Measurements from ENCODE around the gene SYCN. TPM values are rescaled to one million over a fixed set of nuclear protein-coding genes. Genes with fewer than 3 reads are reported as not detected.

The SYCN gene
- total RNA-seq, 1 donor from 2014 or later = not detected

DNA sequence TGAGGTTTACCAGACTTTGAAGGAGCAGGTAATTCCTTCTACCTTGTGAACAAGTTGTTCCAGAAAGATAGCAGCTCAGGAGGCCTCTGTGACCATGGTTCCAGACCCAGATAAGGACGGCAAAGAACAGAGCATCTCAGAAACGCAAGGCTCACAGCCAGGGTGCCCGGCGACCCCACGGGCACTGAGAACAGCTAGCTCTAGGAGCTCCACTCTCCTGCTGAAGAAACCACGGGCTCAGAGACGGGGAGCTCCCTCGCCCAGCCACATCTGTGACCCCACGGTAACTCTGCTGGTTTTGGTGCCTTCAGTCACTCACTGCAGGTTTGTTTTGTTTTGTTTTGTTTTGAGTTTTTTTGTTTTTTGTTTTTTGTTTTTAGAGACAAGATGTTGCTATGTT is 23.3 kb downstream of the SYCN start:
- intact Hi-C loops (cut with micrococcal nuclease) = no loop called here
- no peak overlapping the region for H3K27ac Mint-ChIP-seq

GRCh38 chr19:39179754-39180153 is 24.3 kb downstream of the SYCN start:
- Mint-ChIP-seq H3K4me3 (no peak overlapping the region), H3K4me1 (ENCODE audit: low read depth) (no peaks in the 10 kb centered on the region), H3K27me3 (ENCODE audit: insufficient read depth) (no peaks in the 10 kb centered on the region), H3K27ac (no peak overlapping the region), H3K9me3 (no peaks in the 10 kb centered on the region), H3K36me3 (ENCODE audit: low read depth) (peaks cover 3% of the 10 kb centered on the region)
- intact Hi-C loops (cut with micrococcal nuclease) = no loop called here
- no peak for DNase-seq (ENCODE audit: low spot score)

More for the DNA sequence above, 23.3 kb downstream of the SYCN start:
- no peak overlapping the region for H3K4me3 Mint-ChIP-seq
- no peak for DNase-seq (ENCODE audit: low spot score)
- no peaks in the 10 kb centered on the region for H3K4me1 Mint-ChIP-seq (ENCODE audit: low read depth)
- H3K27me3 Mint-ChIP-seq (ENCODE audit: insufficient read depth) = no peaks in the 10 kb centered on the region
- H3K9me3 Mint-ChIP-seq = no peaks in the 10 kb centered on the region
- peaks cover 3% of the 10 kb centered on the region for H3K36me3 Mint-ChIP-seq (ENCODE audit: low read depth)

DNA sequence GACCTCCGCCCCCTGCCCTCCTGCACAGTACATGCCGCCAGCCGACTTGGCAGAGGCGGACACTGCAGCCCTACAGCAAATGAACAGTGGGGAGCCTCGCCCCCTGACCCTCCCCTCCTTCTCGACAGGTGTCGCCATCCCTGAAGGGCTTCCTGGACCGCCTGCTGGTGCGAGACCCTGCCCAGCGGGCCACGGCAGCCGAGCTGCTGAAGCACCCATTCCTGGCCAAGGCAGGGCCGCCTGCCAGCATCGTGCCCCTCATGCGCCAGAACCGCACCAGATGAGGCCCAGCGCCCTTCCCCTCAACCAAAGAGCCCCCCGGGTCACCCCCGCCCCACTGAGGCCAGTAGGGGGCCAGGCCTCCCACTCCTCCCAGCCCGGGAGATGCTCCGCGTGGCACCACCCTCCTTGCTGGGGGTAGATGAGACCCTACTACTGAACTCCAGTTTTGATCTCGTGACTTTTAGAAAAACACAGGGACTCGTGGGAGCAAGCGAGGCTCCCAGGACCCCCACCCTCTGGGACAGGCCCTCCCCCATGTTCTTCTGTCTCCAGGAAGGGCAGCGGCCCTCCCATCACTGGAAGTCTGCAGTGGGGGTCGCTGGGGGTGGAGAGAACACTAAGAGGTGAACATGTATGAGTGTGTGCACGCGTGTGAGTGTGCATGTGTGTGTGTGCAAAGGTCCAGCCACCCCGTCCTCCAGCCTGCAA is 25.6 kb downstream of the SYCN start:
- no peak overlapping the region for H3K4me3 Mint-ChIP-seq
- no peaks in the 10 kb centered on the region for H3K9me3 Mint-ChIP-seq
- H3K27me3 Mint-ChIP-seq (ENCODE audit: insufficient read depth) = no peaks in the 10 kb centered on the region
- H3K4me1 Mint-ChIP-seq (ENCODE audit: low read depth) = no peaks in the 10 kb centered on the region
- DNase-seq (ENCODE audit: low spot score) = no peak
- peaks cover 3% of the 10 kb centered on the region for H3K36me3 Mint-ChIP-seq (ENCODE audit: low read depth)
- intact Hi-C loops (cut with micrococcal nuclease) = no loop called here
- no peak overlapping the region for H3K27ac Mint-ChIP-seq

GRCh38 chr19:39177736-39178135 is 26.3 kb downstream of the SYCN start:
- Mint-ChIP-seq H3K27me3 (ENCODE audit: insufficient read depth) (no peaks in the 10 kb centered on the region), H3K4me3 (no peak overlapping the region), H3K9me3 (no peaks in the 10 kb centered on the region), H3K27ac (no peak overlapping the region), H3K4me1 (ENCODE audit: low read depth) (no peaks in the 10 kb centered on the region), H3K36me3 (ENCODE audit: low read depth) (peaks cover 3% of the 10 kb centered on the region)
- intact Hi-C loops (cut with micrococcal nuclease) = no loop called here
- DNase-seq (ENCODE audit: low spot score) = no peak

DNA sequence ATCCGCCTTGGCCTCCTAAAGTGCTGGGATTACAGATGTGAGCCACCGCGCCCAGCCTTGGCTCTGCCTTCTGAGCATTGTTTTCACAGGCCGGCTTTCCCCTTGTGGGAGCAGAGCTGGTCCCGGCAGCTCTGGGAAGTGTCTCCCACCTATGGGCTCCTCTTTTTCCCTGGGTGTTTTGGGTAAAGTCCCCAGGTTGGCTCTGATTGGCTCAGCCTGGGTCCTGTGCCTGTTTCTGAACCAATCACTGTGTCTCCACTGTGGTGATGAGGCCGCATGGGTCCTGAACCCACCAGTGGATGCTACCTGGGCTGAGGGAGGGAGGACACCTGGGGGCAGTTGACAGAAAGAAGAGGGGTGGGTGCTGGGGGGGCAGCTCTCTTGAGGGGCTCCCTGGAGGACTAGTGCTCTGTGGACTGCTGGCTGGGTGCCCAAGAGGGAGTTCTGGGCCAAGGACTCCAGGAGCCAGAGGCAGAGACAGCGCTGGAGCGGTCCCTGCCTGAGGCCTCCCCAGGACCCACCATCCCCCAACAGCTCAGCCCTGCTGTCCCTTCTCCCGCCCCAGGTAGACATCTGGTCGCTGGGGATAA is 26.9 kb downstream of the SYCN start:
- H3K9me3 Mint-ChIP-seq = no peaks in the 10 kb centered on the region
- no peaks in the 10 kb centered on the region for H3K27me3 Mint-ChIP-seq (ENCODE audit: insufficient read depth)
- no peak overlapping the region for H3K4me3 Mint-ChIP-seq
- intact Hi-C loops (cut with micrococcal nuclease) = no loop called here
- H3K36me3 Mint-ChIP-seq (ENCODE audit: low read depth) = peaks cover 3% of the 10 kb centered on the region
- no peaks in the 10 kb centered on the region for H3K4me1 Mint-ChIP-seq (ENCODE audit: low read depth)
- DNase-seq (ENCODE audit: low spot score) = no peak
- H3K27ac Mint-ChIP-seq = no peak overlapping the region

DNA sequence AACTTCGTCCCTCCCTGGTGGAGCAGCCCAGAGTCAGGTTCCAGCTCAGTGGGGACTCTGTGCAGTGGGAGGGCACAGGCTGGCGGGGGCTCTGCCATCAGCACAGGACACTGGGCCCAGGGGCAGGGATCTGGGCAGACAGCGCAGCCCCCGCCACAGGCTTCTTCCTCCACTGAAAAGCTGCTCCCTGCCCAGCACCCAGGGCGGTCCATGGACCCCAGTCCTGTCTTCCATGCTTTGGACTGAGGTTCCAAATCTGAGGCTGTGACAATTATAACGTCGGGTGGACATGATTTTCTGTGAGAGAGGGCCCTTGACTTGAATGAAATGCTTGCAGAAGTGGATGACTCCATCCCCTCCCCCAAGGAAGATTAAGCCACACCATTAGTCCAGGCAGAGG is 28.5 kb downstream of the SYCN start:
- DNase-seq (ENCODE audit: low spot score) = no peak
- intact Hi-C loops (cut with micrococcal nuclease) = no loop called here
- Mint-ChIP-seq H3K4me3 (no peak overlapping the region), H3K36me3 (ENCODE audit: low read depth) (peaks cover 3% of the 10 kb centered on the region), H3K27ac (no peak overlapping the region), H3K4me1 (ENCODE audit: low read depth) (no peaks in the 10 kb centered on the region), H3K27me3 (ENCODE audit: insufficient read depth) (no peaks in the 10 kb centered on the region), H3K9me3 (no peaks in the 10 kb centered on the region)

DNA sequence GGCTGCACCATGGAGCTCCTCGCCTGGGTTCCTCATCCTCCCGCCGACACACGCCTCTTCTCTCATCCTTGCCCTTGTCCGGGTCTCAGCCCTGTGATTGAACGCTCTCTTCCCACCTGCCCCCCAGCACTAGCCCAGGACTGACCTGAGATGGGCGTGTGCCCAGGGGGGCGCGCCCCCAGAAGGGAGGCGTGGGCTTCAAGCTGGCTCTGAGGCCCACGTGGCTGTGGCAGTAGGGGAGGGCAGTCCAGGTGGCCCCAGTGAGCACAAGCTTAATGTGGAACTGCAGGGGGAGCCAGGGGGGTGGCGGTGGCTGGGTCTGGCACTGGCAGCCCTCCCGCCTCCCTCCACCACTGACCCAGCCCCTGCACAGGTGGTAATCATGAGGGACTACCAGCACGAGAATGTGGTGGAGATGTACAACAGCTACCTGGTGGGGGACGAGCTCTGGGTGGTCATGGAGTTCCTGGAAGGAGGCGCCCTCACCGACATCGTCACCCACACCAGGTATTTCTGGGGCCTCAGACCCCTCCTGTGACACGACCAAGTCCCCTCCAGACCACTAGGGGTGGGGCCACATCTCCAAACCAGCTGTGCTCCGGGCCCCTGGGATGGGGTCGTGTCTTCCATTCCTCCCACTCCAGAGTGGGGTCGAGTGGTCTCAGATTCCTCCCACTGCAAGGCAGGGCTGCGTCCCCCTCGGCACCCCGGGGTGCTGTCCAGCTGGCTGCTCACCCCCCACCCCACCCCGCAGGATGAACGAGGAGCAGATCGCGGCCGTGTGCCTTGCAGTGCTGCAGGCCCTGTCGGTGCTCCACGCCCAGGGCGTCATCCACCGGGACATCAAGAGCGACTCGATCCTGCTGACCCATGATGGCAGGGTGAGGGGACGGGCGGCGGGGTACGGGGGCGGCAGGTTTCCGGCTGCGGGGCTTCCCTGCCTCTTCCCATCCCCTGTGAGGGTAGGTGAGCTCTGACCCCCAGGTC is 29.2 kb downstream of the SYCN start:
- Mint-ChIP-seq H3K9me3 (no peaks in the 10 kb centered on the region), H3K36me3 (ENCODE audit: low read depth) (peaks cover 3% of the 10 kb centered on the region), H3K4me3 (no peak overlapping the region), H3K4me1 (ENCODE audit: low read depth) (no peaks in the 10 kb centered on the region), H3K27ac (no peak overlapping the region), H3K27me3 (ENCODE audit: insufficient read depth) (no peaks in the 10 kb centered on the region)
- no peak for DNase-seq (ENCODE audit: low spot score)
- intact Hi-C loops (cut with micrococcal nuclease) = no loop called here

- intact Hi-C loops (cut with micrococcal nuclease) = no loop called here
- peaks cover 3% of the 10 kb centered on the region for H3K36me3 Mint-ChIP-seq (ENCODE audit: low read depth)
- no peak overlapping the region for H3K27ac Mint-ChIP-seq
- H3K4me1 Mint-ChIP-seq (ENCODE audit: low read depth) = no peaks in the 10 kb centered on the region
- DNase-seq (ENCODE audit: low spot score) = no peak
- H3K4me3 Mint-ChIP-seq = no peak overlapping the region
- H3K9me3 Mint-ChIP-seq = no peaks in the 10 kb centered on the region
- H3K27me3 Mint-ChIP-seq (ENCODE audit: insufficient read depth) = no peaks in the 10 kb centered on the region
Measured at GRCh38 chr19:39174142-39174541, 29.9 kb downstream of the SYCN start.

GRCh38 chr19:39173502-39173991 is 30.5 kb downstream of the SYCN start:
- intact Hi-C loops (cut with micrococcal nuclease) = no loop called here
- H3K36me3 Mint-ChIP-seq (ENCODE audit: low read depth) = peaks cover 3% of the 10 kb centered on the region

DNA sequence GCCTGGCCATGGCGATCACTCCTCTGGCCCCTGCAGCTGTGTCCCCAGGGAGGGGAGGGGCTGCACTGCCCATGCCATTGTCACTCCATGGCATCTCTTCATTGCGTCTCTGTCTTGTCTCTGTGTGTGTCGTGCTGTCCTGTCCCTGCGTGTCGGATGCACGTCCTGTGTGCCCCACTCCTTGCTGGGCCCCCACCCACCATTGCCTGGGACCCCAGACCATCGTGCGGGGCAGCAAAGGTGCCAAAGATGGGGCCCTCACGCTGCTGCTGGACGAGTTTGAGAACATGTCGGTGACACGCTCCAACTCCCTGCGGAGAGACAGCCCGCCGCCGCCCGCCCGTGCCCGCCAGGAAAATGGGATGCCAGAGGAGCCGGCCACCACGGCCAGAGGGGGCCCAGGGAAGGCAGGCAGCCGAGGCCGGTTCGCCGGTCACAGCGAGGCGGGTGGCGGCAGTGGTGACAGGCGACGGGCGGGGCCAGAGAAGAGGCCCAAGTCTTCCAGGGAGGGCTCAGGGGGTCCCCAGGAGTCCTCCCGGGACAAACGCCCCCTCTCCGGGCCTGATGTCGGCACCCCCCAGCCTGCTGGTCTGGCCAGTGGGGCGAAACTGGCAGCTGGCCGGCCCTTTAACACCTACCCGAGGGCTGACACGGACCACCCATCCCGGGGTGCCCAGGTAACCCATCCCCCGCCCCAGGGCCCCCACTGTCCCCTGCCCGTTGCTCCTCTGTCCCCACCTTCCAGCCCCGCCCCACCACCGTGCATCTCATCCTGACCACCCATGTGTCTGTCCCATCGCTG is 31.2 kb downstream of the SYCN start:
- Mint-ChIP-seq H3K36me3 (ENCODE audit: low read depth) (peaks cover 3% of the 10 kb centered on the region), H3K4me1 (ENCODE audit: low read depth) (no peaks in the 10 kb centered on the region), H3K27ac (no peak overlapping the region), H3K4me3 (no peak overlapping the region), H3K27me3 (ENCODE audit: insufficient read depth) (no peaks in the 10 kb centered on the region), H3K9me3 (no peaks in the 10 kb centered on the region)
- intact Hi-C loops (cut with micrococcal nuclease) = no loop called here
- DNase-seq (ENCODE audit: low spot score) = no peak

More at GRCh38 chr19:39173502-39173991, 30.5 kb downstream of the SYCN start:
- Mint-ChIP-seq H3K9me3 (no peaks in the 10 kb centered on the region), H3K4me3 (no peak overlapping the region), H3K27me3 (ENCODE audit: insufficient read depth) (no peaks in the 10 kb centered on the region), H3K4me1 (ENCODE audit: low read depth) (no peaks in the 10 kb centered on the region), H3K27ac (no peak overlapping the region)
- DNase-seq (ENCODE audit: low spot score) = no peak

GRCh38 chr19:39171479-39172465 is 32.3 kb downstream of the SYCN start:
- Mint-ChIP-seq H3K27ac (no peak overlapping the region), H3K9me3 (no peaks in the 10 kb centered on the region), H3K36me3 (ENCODE audit: low read depth) (no peaks in the 10 kb centered on the region), H3K4me1 (ENCODE audit: low read depth) (no peaks in the 10 kb centered on the region), H3K27me3 (ENCODE audit: insufficient read depth) (no peaks in the 10 kb centered on the region), H3K4me3 (no peak overlapping the region)
- DNase-seq (ENCODE audit: low spot score) = no peak
- intact Hi-C loops (cut with micrococcal nuclease) = no loop called here

All from activated T-helper 1 cell treated with anti-CD3 and anti-CD28 coated beads, Interleukin-12 subunit alpha, Interleukin-12 subunit beta, Interleukin-2, Interleukin-4 antibody, amounts not matched to agents 30 ng/mL and 10 ng/mL and 1 ng/mL, durations not matched to agents 14 hours and 24 hours and 36 hours (primary cell).